Measurements from ENCODE around the gene ABCB11.

DNA sequence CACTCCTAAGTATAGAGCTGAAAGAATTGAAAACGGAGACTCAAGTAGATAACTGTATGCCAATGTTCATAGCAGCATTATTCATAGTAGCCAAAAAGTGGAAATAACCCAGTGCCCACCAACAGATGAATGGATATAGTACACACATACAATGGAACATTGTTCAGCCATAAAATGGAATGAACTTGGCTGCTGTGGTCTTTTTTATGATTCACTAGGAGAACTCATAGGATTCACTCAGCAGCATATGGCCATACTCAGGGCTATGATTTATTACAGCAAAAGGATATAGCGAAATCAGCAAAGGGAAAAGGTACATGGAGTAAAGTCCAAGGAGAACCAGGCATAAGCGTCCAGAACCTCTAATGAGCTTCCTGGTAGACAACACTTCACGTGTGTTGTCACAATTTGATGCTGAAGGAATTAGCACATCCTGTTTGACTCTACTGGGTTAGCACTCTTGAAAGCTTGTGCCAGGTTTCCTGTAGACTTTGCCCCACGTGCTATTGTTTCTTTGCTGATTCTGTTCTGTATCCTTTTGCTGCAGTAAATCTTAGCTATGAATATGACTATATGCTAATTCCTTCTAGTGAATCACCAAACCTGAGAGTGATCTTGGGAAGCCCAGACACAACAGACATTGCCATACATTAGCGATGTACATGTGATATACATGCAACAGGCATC lies 156.6 kb downstream of the ABCB11 start:
- TF ChIP-seq POLR2AphosphoS5 (IDR thresholded peaks at IDR 0.05; ENCODE audit: low read depth, low read length) (no peak), POLR2A (IDR thresholded peaks at IDR 0.05; ENCODE audit: low read depth, low read length) (no peak), TAF1 (IDR thresholded peaks at IDR 0.05; ENCODE audit: low read depth, low read length) (no peak)

All from GM12891 (cell line).